B cell (primary cell): Measurements from ENCODE around the gene ADARB2.
"Not testable (repeated sequence)": the region's sequence is repeated elsewhere in the genome, so short reads cannot be mapped to it uniquely, and the experiment has no call there.

Source experiments
- EZH2 ChIP-seq: IDR thresholded peaks from 2 replicates; pipeline ENCODE4 v1.6.1; 2012; ENCODE audit warnings: borderline replicate concordance, low read depth, mild to moderate bottlenecking, moderate library complexity, low read length; ENCODE audit not compliant: insufficient read depth, poor library complexity, severe bottlenecking
- TF ChIP-seq, protein P1 (sequence below): fragments of 200-600 bp; IDR thresholded peaks from one replicate; pipeline ENCODE4 v1.8.0; 2022; ENCODE audit warnings: antibody characterized with exemption, mild to moderate bottlenecking

DNA sequence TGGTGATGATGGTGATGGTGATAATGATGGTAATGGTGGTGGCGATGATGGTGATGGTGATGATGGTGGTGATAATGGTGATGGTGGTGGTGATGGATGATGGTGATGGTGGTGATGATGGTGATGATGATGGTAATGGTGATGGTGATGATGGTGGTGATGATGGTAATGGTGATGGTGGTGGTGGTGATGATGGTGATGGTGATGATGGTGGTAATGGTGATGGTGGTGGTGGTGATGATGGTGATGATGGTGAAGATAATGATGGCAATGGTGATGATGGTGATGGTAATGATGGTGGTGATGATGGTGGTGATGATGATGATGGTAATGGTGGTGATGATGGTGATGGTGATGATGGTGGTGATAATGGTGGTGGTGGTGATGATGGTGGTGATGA lies 517.5 kb downstream of the ADARB2 start:
- TF ChIP-seq, protein P1, sequence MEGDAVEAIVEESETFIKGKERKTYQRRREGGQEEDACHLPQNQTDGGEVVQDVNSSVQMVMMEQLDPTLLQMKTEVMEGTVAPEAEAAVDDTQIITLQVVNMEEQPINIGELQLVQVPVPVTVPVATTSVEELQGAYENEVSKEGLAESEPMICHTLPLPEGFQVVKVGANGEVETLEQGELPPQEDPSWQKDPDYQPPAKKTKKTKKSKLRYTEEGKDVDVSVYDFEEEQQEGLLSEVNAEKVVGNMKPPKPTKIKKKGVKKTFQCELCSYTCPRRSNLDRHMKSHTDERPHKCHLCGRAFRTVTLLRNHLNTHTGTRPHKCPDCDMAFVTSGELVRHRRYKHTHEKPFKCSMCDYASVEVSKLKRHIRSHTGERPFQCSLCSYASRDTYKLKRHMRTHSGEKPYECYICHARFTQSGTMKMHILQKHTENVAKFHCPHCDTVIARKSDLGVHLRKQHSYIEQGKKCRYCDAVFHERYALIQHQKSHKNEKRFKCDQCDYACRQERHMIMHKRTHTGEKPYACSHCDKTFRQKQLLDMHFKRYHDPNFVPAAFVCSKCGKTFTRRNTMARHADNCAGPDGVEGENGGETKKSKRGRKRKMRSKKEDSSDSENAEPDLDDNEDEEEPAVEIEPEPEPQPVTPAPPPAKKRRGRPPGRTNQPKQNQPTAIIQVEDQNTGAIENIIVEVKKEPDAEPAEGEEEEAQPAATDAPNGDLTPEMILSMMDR = not testable (repeated sequence)
- not testable (repeated sequence) for TF ChIP-seq EZH2
